HG03469 (cell line): ENCODE data around the gene FAM163B.
"Not testable (repeated sequence)": the region's sequence is repeated elsewhere in the genome, so short reads cannot be mapped to it uniquely, and the experiment has no call there.

Source experiments
- ATAC-seq: cut with Tn5 transposase; IDR thresholded peaks from one replicate; pipeline ENCODE4 v1.9.1; 2021; ENCODE audit warnings: mild to moderate bottlenecking, moderate library complexity, moderate number of reproducible peaks; ENCODE audit not compliant: unreplicated experiment

The FAM163B gene

DNA sequence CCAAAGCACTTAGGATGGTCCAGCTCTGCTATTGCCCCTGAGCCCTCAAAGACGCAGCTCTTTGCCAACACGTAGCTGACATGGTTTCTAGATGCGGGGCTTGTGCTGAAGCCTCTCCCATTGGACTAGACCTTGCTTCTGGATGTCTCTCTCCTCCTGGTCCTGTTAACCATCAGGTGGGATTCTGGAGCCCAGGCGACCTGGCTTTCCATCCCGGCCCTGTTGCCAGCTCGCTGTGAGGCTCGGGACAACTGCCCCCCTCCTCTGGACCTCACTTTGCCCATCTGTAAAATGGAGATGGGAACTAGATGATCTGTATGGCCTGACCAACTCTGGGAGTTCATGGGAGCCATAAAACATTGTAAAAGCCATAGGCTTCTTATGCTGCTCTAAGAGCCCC, 31.0 kb upstream of the FAM163B start:
- no peak for ATAC-seq

DNA sequence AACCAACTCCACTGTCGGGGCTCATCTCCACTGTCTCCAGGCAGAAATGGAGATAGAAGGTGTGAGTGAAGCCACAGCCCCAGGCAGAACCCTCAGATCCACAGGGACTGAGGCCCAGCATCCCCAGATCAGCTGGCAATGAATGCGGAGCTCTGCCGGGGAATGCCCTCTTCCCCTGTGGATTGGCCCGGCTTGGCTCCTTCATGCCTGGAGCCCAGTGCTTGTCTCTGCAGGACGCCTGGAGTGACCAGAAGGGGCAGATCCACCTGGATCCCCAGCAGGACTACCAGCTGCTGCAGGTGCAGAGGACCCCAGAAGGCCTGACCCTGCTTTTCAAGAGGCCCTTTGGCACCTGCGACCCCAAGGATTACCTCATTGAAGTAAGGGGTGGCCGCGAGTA, 30.4 kb upstream of the FAM163B start:
- ATAC-seq = no peak

GRCh38 chr9:133638711-133639110, 29.5 kb upstream of the FAM163B start:
- ATAC-seq = no peak

DNA sequence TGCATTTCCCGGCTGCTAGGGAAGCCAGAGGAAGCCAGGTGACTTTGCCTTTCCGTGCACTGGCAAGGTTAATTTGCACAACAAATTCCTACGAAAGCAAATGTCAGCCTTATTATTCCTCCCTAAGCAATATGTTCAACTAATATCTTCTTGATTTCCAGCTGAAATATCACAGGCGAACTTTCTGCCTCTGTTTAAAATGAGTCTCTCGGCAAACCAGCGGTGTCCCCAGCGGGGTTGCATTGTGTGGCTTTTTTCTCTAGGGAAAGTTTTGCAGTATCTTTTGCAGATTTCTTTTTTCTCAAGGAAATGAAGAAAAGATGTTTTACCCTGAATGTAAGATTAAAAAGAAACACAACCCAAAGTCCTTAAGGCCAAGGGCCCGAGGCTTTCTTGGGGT, 28.9 kb upstream of the FAM163B start:
- no peak for ATAC-seq

DNA sequence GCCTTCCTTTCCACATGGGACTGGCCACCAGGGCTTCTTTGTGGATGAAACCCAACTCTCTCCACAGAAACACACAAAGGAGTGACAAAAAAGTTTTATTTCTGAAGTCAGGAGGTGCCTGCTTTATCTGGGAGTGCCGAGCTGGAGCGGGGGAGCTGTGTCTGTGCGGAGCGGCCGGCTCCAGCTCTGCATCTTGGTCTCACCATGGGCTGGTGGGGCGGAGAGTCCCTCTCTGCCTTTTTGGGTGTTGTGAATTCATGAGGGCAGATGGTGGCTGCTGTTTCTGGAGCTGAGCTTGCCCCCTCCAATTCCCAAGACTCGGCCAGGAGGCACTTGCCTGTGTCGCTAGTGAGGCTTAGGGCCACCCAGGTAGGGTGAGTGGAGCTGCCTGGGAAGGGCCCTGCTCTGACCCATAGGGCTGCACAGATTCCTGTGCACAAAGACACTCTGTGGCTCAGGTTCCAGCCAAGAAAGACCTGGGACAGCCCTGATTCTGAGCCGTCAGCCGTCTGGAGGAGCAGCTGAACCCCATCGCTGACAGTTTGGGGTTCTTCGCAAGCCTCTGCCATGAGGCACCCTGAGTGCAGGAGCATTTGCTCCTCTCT, 28.4 kb upstream of the FAM163B start:
- ATAC-seq = no peak

- ATAC-seq = no peak
Measured at GRCh38 chr9:133636902-133637301, 27.7 kb upstream of the FAM163B start.

DNA sequence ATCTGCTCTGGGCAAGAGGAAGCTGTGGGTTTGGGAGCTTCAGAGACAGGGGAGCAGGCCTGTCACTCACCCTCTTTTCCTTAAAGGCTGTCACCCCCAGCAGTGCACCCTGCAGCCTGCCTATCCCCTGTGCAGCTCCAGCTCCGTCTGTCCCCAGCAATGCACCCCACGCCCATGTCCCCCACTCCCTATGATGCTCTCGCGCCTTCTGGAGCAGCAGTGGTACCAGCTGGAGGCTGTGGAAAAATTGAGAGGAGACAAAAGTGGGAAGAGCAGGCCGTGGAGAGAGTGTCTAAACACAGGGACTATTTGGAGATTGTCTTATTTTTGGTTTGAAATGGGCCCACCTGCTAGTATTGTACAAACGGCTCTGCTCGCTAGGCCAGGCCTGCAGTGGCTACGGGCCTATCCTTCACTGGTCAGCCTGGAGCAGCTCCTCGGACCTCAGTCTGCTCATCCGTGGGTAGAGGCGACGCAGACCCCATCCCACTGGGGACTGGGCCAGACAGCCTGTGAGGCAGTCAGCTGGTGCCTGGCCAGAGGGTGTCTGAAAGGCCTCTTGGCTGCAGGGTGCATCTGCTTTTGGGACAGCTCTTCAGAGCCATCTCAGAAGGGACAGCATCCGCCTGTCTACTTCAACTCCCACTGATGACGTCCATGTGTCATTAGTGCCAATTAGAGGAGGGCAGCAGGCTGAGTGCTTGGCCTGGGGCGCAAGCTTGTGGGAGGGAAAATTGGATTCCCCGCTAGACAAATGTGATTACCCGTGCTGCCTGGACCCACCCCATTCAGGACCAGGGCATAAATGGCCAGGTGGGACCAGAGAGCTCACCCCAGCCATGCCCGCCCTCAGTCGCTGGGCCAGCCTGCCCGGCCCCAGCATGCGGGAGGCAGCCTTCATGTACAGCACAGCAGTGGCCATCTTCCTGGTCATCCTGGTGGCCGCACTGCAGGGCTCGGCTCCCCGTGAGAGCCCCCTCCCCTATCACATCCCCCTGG, 26.6 kb upstream of the FAM163B start, which contains the start of gene DBH:
Gene DBH, plus strand, starts transcription at position 831 of the 999 bp plus-strand sequence. Its CDS starts 9 bp downstream, at position 840.
- no peak for ATAC-seq

- no peak for ATAC-seq
Measured at GRCh38 chr9:133635098-133635497, 25.9 kb upstream of the FAM163B start.

DNA sequence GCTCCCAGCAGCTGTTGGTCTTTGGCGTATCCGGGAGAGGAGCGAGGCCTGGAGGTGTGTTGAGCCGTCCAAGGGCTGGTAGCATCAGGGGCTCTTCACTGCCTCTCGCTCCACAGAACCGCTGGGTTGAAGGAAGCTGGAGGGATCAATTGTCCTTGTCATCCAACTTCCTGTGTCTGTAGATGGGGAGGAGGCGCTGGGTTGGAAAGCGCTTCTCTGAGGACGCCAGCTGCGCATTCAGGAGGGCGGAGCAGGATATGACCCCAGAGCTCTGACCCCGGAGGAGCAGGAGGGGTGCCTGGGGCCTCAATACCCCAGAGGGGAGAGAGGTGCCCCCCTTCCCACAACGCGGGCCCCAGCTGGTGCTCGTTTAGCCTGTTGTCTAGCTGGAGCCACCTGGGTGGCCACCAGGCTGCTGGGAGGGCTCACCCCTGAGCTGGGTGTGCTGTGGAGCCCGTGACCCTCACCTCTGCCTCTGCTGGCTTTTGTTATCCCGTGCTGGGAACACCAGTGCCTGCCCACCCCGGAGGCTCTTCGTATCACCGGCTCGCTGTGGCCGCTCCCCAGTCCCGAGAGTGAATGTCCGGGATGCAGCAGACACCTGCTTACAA, 25.0 kb upstream of the FAM163B start:
- no peak for ATAC-seq

DNA sequence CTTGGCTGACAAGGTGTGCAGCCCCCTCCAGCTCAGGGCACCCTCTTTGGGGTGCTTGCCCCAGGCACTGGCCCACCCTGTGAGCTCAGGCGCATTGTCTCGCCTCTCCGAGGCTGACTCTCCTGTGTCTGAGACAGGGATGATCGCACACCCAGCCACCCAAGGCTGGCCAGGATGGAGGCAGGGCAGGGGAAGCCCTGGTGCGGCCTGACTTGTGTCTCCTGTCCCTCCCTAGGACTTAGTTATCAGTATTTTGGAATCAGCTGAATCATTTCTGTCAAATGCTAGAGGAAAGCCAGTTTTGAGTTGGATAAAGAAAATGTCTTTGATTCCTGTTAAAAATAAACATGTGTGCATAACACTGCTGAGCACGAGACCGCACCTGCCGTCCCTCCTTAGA, 24.5 kb upstream of the FAM163B start:
- no peak for ATAC-seq

GRCh38 chr9:133632806-133633680, 23.9 kb upstream of the FAM163B start:
- ATAC-seq = no peak

- ATAC-seq = no peak
Measured at GRCh38 chr9:133631111-133631510, 21.9 kb upstream of the FAM163B start.

- ATAC-seq = no peak
Measured at GRCh38 chr9:133629221-133630110, 20.3 kb upstream of the FAM163B start.

DNA sequence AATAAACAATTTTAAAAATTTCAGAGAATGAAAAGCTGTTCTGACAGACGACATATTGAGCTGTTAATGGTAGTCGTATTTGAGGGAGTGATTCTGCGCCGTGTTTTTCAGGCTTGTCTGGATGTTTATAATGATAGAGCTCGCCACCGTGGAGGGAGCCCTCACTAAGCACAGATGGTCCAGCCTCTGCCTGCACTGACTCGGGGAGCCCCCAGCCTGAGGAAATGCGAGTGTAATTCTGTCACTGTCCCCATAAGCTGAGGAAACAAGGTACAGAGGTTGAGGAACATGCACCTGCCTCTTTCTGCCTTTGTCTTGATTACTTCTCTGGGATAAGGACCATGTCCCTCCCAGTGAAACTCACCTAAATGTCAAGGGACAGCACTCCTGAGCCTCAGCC, 19.6 kb upstream of the FAM163B start:
- no peak for ATAC-seq

GRCh38 chr9:133627341-133627740, 18.2 kb upstream of the FAM163B start:
- no peak for ATAC-seq

- not testable (repeated sequence) for ATAC-seq
Measured at GRCh38 chr9:133626008-133626407, 16.8 kb upstream of the FAM163B start.

DNA sequence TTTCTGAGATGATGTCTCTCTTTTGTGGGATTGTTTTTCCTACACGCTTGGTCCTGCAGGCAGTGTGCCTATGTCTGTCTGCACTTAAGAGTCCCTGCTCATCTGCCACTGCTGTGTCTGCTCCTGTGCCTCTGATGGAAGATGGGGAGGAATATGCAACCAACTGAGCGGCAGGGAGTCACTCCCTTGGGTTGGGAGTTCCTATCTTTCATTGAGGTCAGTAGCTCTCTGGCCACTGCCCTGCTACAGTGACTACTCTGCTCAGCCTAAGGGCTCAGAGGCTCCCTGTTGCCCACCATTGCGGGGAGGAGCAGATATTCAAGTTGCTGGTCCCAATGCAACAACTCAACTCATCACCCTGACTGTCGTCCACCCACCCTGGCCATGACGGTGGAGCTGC, 13.4 kb upstream of the FAM163B start:
- ATAC-seq = no peak

DNA sequence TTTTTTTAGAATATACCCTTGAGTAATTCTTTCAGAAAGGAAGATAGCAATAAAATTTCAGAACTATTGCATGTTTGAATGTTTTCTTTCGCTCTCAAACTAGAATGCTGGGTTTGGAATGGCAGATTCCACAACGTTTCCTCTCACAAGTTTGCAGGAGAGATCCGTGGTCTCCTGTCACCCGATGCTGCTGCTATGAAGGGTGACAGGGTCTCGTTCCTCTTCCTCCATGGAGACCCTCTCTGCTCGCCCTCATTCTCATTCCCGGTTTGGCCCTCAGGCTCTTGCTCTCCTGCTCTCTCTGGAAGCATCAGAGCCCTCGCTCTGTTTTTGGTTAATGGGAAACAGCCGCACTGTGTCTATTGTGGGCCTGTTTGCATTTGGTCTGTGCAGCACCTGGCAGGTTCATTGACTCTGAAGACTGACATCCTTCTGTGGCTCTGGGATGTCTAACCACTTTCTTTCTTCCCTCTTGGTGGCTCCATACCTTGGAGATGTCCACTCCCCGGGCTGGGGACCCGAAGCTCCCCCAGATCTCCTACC, 12.6 kb upstream of the FAM163B start:
- no peak for ATAC-seq

- ATAC-seq = no peak
Measured at GRCh38 chr9:133619791-133620190, 10.6 kb upstream of the FAM163B start.
